MM.1S (cell line): ENCODE measurements around the gene TSPEAR.

Experiments
- DNase-seq: peaks from one replicate; pipeline ENCODE4 v3.0.0-alpha.2; 2015
- H2AFZ ChIP-seq: fragments of 300-600 bp; sonication (generic); 2 replicates; pipeline ENCODE4 v1.6.0; 2016; ENCODE audit warnings: antibody characterized with exemption, low read length
- H3F3A ChIP-seq: fragments of 300-600 bp; sonication (generic); 2 replicates; pipeline ENCODE4 v1.6.1; 2016; ENCODE audit warnings: mild to moderate bottlenecking, antibody characterized with exemption, low read length, moderate library complexity, mixed read lengths; ENCODE audit not compliant: insufficient read depth
- H3K27ac ChIP-seq: fragments of 300-600 bp; sonication (generic); 2 replicates; pipeline ENCODE4 v1.5.1; 2016; ENCODE audit warnings: mild to moderate bottlenecking, low read length
- H3K27me3 ChIP-seq: fragments of 300-600 bp; sonication (generic); replicated peaks from 2 replicates; pipeline ENCODE4 v1.6.0; 2016; ENCODE audit warnings: low read length; ENCODE audit not compliant: insufficient read depth
- H3K36me3 ChIP-seq: fragments of 300-600 bp; sonication (generic); replicated peaks from 2 replicates; pipeline ENCODE4 v1.6.1; 2016; ENCODE audit warnings: mild to moderate bottlenecking, low read length, mixed read lengths; ENCODE audit not compliant: insufficient read depth
- H3K4me1 ChIP-seq: fragments of 300-600 bp; sonication (generic); 2 replicates; pipeline ENCODE4 v1.6.1; 2016; ENCODE audit warnings: low read length, mixed read lengths
- H3K4me2 ChIP-seq: fragments of 300-600 bp; sonication (generic); 2 replicates; pipeline ENCODE4 v1.6.0; 2016; ENCODE audit warnings: low read depth, low read length
- H3K4me3 ChIP-seq: fragments of 300-600 bp; sonication (generic); 2 replicates; pipeline ENCODE4 v1.5.1; 2016; ENCODE audit warnings: low read length, mixed read lengths
- H3K79me2 ChIP-seq: fragments of 300-600 bp; sonication (generic); 2 replicates; pipeline ENCODE4 v1.6.1; 2016; ENCODE audit warnings: mixed run types, low read length, mixed read lengths
- H3K9ac ChIP-seq: fragments of 300-600 bp; sonication (generic); 2 replicates; pipeline ENCODE4 v1.6.1; 2016; ENCODE audit warnings: low read length, mixed read lengths
- H3K9me2 ChIP-seq: fragments of 300-600 bp; sonication (generic); replicated peaks from 2 replicates; pipeline ENCODE4 v1.6.1; 2016; ENCODE audit warnings: mild to moderate bottlenecking, low read length, mixed read lengths; ENCODE audit not compliant: insufficient read depth
- H3K9me3 ChIP-seq: fragments of 300-600 bp; sonication (generic); replicated peaks from 2 replicates; pipeline ENCODE4 v1.6.1; 2016; ENCODE audit warnings: mild to moderate bottlenecking, low read length, mixed read lengths; ENCODE audit not compliant: insufficient read depth
- H4K20me1 ChIP-seq: fragments of 300-600 bp; sonication (generic); 2 replicates; pipeline ENCODE4 v1.6.1; 2016; ENCODE audit warnings: mild to moderate bottlenecking, low read length, moderate library complexity, mixed read lengths; ENCODE audit not compliant: insufficient read depth
- CTCF ChIP-seq: fragments of 300-600 bp; sonication (generic); IDR thresholded peaks from 2 replicates; pipeline ENCODE4 v1.5.1; 2016; ENCODE audit warnings: antibody characterized with exemption, low read length, mixed read lengths
- EZH2 ChIP-seq: fragments of 300-600 bp; sonication (generic); optimal IDR thresholded peaks from 2 replicates; pipeline ENCODE3; 2017; ENCODE audit warnings: low read depth, mild to moderate bottlenecking, antibody characterized with exemption, low read length, mixed read lengths
- EZH2phosphoT487 ChIP-seq: fragments of 300-600 bp; sonication (generic); IDR thresholded peaks from 2 replicates; pipeline ENCODE4 v1.6.1; 2018; ENCODE audit warnings: antibody characterized with exemption, low read length

TSPEAR gene

GRCh38 chr21:44524414-44525371 lies 186.7 kb downstream of the TSPEAR start:
- DNase-seq = no peak
- H4K20me1 ChIP-seq = no peaks in the 10 kb centered on the region
- no peak overlapping the region for H3K4me2 ChIP-seq
- H3K9me2 ChIP-seq = no peaks in the 10 kb centered on the region
- no peaks in the 10 kb centered on the region for H3K9me3 ChIP-seq
- H3K9ac ChIP-seq = no peak overlapping the region
- no peaks in the 10 kb centered on the region for H3K4me1 ChIP-seq
- H3K36me3 ChIP-seq = no peaks in the 10 kb centered on the region
- H3K79me2 ChIP-seq = no peaks in the 10 kb centered on the region
- H3K27ac ChIP-seq = no peak overlapping the region
- peaks cover 100% of the 10 kb centered on the region for H3K27me3 ChIP-seq
- no peaks in the 10 kb centered on the region for H3F3A ChIP-seq
- TF ChIP-seq CTCF (no peak), EZH2phosphoT487 (no peak), EZH2 (no peak)
- no peak overlapping the region for H3K4me3 ChIP-seq
- H2AFZ ChIP-seq = no peak overlapping the region

- no peak for DNase-seq
- H3K4me3 ChIP-seq = no peak overlapping the region
Measured at GRCh38 chr21:44523567-44524413, 187.6 kb downstream of the TSPEAR start.

GRCh38 chr21:44522753-44523204 lies 188.6 kb downstream of the TSPEAR start:
- no peak overlapping the region for H3K9ac ChIP-seq
- TF ChIP-seq EZH2 = no peak
- TF ChIP-seq EZH2phosphoT487 = no peak
- H3K27ac ChIP-seq = no peak overlapping the region
- no peaks in the 10 kb centered on the region for H3F3A ChIP-seq
- no peaks in the 10 kb centered on the region for H3K79me2 ChIP-seq
- no peaks in the 10 kb centered on the region for H3K9me3 ChIP-seq
- no peak overlapping the region for H2AFZ ChIP-seq
- H3K36me3 ChIP-seq = no peaks in the 10 kb centered on the region
- H3K27me3 ChIP-seq = peaks cover 98% of the 10 kb centered on the region
- H3K4me1 ChIP-seq = no peaks in the 10 kb centered on the region
- H4K20me1 ChIP-seq = no peaks in the 10 kb centered on the region
- no peak overlapping the region for H3K4me3 ChIP-seq
- no peak for DNase-seq
- H3K4me2 ChIP-seq = no peak overlapping the region
- no peaks in the 10 kb centered on the region for H3K9me2 ChIP-seq

More at GRCh38 chr21:44523567-44524413, 187.6 kb downstream of the TSPEAR start:
- Histone ChIP-seq H3K36me3 (no peaks in the 10 kb centered on the region), H3K79me2 (no peaks in the 10 kb centered on the region), H4K20me1 (no peaks in the 10 kb centered on the region), H3F3A (no peaks in the 10 kb centered on the region), H3K9ac (no peak overlapping the region), H3K4me1 (no peaks in the 10 kb centered on the region), H3K27ac (no peak overlapping the region), H3K27me3 (peaks cover 98% of the 10 kb centered on the region), H3K9me3 (no peaks in the 10 kb centered on the region), H3K4me2 (no peak overlapping the region), H3K9me2 (no peaks in the 10 kb centered on the region), H2AFZ (no peak overlapping the region)
- TF ChIP-seq EZH2 (no peak), EZH2phosphoT487 (no peak), CTCF (no peak)
